ENCODE data around the gene BTNL2. TPM values are rescaled to one million over a fixed set of nuclear protein-coding genes. Genes with fewer than 3 reads are reported as not detected.

The BTNL2 gene
- total and polyA plus RNA-seq, 2 of the 13 experiments (the other 11 are each of a cell fraction or from before 2014, with no cell fraction given) = not detected

- TF ChIP-seq ZNF512 (CRISPR knock-in tag; IDR thresholded peaks at IDR 0.05) (no peak), MYPOP (CRISPR knock-in tag; IDR thresholded peaks at IDR 0.05) (no peak), ZSCAN22 (CRISPR knock-in tag; IDR thresholded peaks at IDR 0.05) (no peak), RAD21 (CRISPR knock-in tag; IDR thresholded peaks at IDR 0.05) (0 out of 2 replicates have a peak, but pooled peaks have one; percentile 19), ZNF234 (CRISPR knock-in tag; conservative IDR thresholded peaks at IDR 0.05) (no peak)
Observed at GRCh38 chr6:32432050-32432450, 25.1 kb upstream of the BTNL2 start (continued).

- 0% methylated on average over 3 of the region's 3 CpGs for WGBS (ENCODE audit: low lambda C conversion rate)
- in situ Hi-C loops (cut with HindIII; ENCODE audit: extremely low pct_ligation_motif_present, low pct_unique_long_range_greater_than_20kb) = no loop called here
- Histone ChIP-seq H3K79me2 (ENCODE audit: insufficient read depth, low read length) (no peaks in the 10 kb centered on the region), H3K36me3 (replicated peaks in 1 of 2; ENCODE audit: control insufficient read depth in 1 of 2, insufficient read depth in 2 of 2, low read length in 2 of 2) (no peaks in the 10 kb centered on the region), H3K4me2 (ENCODE audit: low read depth, low read length) (no peak overlapping the region), H3K27ac (ENCODE audit: extremely low read length, insufficient read depth, low read length) (no peak overlapping the region), H3K9ac (ENCODE audit: insufficient read depth, low read depth, low read length) (no peak overlapping the region), H3K4me1 (ENCODE audit: insufficient read depth, low read length) (peaks cover 8% of the 10 kb centered on the region), H4K20me1 (ENCODE audit: insufficient read depth, low read length) (no peaks in the 10 kb centered on the region), H3K4me3 (replicated peaks in 1 of 3; ENCODE audit: insufficient read depth in 1 of 3, low read depth in 2 of 3, low read length in 3 of 3) (no peak overlapping the region), H2AFZ (ENCODE audit: low read length) (no peak overlapping the region), H3K27me3 (ENCODE audit: control insufficient read depth in 1 of 2, insufficient read depth in 2 of 2, low read length in 2 of 2) (no peaks in the 10 kb centered on the region), H3K9me3 (ENCODE audit: low read length) (no peaks in the 10 kb centered on the region; the same call in 1 of the 2 replicates)
- ATAC-seq (no peak), FAIRE-seq (no peak), DNase-seq (ENCODE audit: low spot score) (no peak)
- ChIA-PET POLR2A (no interaction called here), CTCF (ENCODE audit: low intra/inter-chr PET ratio, low total read pairs) (interaction anchor here (0.9 to 2.4 kb wide), 4 partner anchors 269 to 437 kb away, joined by 3 to 18 read pairs (median 8); no protein-coding TSS in a partner anchor)
- TF ChIP-seq MAFF (IDR thresholded peaks at IDR 0.05; ENCODE audit: low read depth, low read length) = peak; percentile 92
- TF ChIP-seq MAFK (conservative IDR thresholded peaks at IDR 0.05 in 1 of 2, IDR thresholded peaks at IDR 0.05 in 1 of 2; ENCODE audit: low read length in 2 of 2) = peak; percentile 87 to 94
- TF ChIP-seq ZNF546 (CRISPR knock-in tag; conservative IDR thresholded peaks at IDR 0.05) = no peak
- intact Hi-C loops (cut with micrococcal nuclease; ENCODE audit: unreplicated experiment) = loop anchor here (5.0 kb wide), 1 partner anchor 266 kb away; no protein-coding TSS in a partner anchor
- no TSS peak for BruUV-seq (replicated peaks)
Observed at GRCh38 chr6:32431142-32431541, 24.2 kb upstream of the BTNL2 start.
